Activated CD4-positive, CD25-positive, alpha-beta regulatory T cell treated with anti-CD3 and anti-CD28 coated beads, Interleukin-2, amount 50 U/mL, for 72 hours (primary cell): ENCODE data around the gene DEGS2.
"Not testable (repeated sequence)": the region's sequence is repeated elsewhere in the genome, so short reads cannot be mapped to it uniquely, and the experiment has no call there.

Source experiments
- DNase-seq: peaks from one replicate; pipeline ENCODE4 v3.0.0; 2021

Gene DEGS2

GRCh38 chr14:100178691-100179090 lies 19.2 kb upstream of the DEGS2 start:
- DNase-seq = no peak

DNA sequence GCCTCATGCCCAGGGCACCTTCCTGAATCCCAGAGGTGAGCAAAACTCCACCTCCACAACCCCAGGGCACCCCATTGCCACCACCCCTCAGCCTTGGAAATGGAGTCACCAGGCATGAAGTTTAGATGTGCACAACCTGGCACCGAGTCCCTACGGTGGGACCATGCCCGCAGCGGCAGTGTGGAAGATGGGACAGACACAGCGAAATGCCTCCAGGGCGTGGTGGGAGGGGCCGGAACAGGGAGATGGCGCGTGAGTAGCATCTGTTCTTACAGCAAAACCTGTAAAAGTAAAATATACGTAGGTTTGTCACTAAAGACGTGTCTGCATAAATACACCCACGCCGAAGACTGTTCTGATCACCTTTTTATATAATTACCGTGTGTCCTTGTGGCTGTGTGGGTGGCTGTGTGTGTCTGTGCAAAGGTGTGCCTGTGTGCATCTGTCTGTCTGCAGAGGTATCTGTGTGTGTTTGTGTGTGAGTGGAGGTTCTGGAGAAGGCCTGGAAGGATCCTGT lies 17.4 kb upstream of the DEGS2 start:
- DNase-seq = no peak

GRCh38 chr14:100173353-100173752 lies 13.9 kb upstream of the DEGS2 start:
- no peak for DNase-seq

DNA sequence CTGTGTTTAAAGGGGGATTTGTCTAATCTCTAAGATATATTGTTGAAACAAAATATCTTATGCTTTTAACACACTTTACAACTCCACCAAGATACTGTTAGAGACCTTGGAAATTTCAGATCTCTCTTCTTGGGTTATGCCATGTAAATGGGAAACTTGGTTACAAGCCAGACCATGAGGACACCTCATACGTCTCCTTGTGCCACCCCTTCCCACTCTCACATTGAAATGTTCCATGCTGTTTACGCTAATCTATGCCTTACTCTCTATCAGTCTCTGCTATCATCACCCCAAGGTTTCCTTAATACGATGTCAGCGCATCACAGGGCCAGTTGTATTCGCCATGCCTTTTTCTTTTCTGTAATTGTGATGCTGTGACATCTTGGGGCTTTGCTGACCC lies 13.4 kb upstream of the DEGS2 start:
- DNase-seq = no peak

DNA sequence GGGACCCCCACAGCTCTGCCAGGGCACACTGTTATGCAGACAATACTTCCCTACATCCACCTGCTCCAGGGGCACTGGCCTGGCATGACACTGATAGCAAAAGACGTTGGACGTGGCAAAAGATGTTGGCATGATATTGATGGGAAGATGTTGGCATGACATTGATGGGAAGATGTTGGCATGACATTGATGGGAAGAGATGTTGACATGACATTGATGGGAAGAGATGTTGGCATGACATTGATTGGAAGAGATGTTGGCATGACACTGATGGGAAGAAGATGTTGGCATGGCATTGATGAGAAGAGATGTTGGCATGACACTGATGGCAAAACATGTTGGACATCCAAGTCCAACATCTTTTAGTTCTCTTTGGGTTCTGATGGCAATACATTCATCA lies 11.4 kb upstream of the DEGS2 start:
- no peak for DNase-seq

DNA sequence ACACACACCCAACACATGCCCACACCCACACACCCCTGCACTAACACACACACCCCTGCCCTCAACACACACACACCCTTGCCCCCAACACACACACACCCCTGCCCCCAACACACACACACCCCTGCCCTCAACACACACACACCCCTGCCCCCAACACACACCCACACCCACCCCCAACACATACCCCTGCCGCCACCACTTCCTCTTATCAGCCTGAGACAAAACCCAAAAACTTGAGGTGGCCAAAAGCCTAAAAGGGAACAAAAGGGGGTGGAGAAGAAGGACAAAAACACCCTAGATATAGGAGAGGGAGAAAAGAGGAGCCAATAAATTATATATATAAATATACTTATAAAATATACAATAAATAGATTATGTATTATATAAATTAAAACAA lies 9.1 kb upstream of the DEGS2 start:
- no peak for DNase-seq

GRCh38 chr14:100165831-100166440 lies 6.5 kb upstream of the DEGS2 start:
- no peak for DNase-seq

- no peak for DNase-seq
These were observed 5.9 kb upstream of the DEGS2 start for GRCh38 chr14:100165376-100165775.

- DNase-seq = no peak
These were observed 1.1 kb upstream of the DEGS2 start for GRCh38 chr14:100160534-100160916.

DNA sequence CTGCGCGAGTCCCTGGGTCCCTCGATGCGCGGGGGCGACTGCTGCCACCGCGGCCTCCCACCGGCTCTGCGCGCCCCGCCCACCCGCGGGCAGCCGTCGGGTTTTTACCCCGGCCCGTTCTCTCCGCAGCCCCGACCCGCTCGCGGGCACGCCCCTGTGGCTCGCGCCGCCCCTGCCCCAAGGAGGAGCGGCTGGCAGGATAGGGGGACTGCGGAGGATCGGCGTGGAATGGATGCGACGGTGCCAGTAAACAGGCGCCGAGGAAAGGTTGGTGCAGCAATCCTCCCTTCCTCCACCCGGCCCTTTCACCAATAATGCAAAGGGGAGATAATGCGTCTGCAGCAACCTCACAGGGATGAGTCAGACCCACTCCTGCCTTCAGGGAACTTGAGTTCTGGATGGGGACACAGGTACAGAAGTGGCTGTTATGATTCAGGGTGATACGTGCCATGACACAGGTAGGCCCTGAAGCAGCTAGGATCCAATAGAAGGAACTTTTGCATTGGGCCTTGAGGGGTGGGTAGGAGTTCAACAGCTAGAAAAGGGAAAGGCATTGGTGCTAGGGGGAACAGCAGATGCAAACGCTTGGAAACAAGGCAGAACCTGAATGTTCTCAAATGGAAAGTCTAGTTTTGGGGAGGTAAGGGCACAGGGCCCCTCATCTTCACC lies 554 bp upstream of the DEGS2 start:
- no peak for DNase-seq

DNA sequence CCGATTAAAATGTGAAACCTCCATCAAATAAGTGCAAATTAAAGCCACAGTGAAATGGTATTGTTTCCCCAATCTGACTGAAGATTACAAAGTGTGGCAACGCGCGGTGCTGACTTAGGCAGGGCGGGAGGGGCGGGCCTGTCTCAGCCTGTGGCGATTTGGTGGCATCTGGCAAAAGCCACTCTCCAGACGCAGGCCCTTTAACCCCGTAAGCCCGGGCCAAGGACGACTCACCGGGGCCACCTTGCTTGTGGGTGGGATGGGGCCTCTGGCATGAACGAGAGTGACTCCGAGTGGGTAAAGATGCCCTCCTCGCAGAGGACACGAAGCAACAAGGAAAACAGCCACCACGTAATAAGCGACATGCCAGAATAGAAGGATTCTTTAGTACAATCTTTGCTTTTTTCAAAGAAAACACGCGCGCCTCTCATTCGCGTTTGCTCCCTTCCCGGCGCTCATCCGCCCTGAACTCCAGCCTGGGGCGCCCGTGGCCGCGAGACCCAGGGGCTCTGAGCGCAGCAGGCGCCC lies 815 bp downstream of the DEGS2 start:
- no peak for DNase-seq

- not testable (repeated sequence) for DNase-seq
These were observed 1.8 kb downstream of the DEGS2 start for GRCh38 chr14:100157548-100158232.

DNA sequence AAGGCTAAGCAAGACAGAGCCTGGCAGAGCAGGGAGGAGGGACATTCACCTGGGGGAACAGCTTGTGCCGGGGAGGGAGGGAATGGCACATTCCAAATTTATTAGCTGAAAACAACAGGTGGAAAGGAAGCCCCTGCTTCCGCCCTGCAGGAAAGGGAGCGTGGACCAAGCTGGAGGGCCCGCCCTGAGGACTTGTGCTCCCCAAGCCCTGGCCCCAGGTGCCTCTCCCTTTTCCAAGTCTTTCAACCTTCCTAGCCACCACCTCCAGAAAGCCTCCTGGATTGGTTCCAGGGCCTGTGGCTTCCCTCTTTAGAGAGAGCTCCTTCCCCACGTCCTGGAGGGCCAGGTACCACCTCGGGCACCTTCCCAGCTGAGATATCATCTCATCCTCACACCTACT lies 2.7 kb downstream of the DEGS2 start:
- DNase-seq = no peak

- no peak for DNase-seq
These were observed 3.5 kb downstream of the DEGS2 start for GRCh38 chr14:100155756-100156616.

GRCh38 chr14:100155049-100155621 lies 4.3 kb downstream of the DEGS2 start:
- DNase-seq = peak; percentile 63

DNA sequence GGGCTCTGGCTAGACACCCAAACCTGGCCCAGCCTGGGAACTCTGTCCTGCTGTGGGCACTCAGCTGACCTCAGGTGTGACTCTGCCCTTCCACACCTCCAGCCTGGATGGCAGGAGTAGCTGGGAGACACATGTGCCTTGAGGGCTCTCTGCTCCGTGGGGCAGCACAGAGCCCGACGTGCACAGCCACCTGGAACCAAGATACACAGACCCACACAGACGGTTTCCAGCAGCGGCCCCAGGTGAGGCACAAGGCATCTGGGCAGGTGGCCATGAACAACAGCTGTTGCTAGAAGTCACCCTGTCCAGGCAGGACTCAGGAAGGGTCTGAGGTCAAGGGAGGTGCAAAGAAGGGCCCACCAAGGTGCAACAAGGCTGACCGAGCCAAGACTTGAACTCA lies 5.9 kb downstream of the DEGS2 start:
- no peak for DNase-seq

GRCh38 chr14:100152091-100152490 lies 7.4 kb downstream of the DEGS2 start:
- DNase-seq = no peak

- no peak for DNase-seq
These were observed 8.4 kb downstream of the DEGS2 start for GRCh38 chr14:100150932-100151587.

- no peak for DNase-seq
These were observed 9.4 kb downstream of the DEGS2 start for GRCh38 chr14:100149851-100150611.

DNA sequence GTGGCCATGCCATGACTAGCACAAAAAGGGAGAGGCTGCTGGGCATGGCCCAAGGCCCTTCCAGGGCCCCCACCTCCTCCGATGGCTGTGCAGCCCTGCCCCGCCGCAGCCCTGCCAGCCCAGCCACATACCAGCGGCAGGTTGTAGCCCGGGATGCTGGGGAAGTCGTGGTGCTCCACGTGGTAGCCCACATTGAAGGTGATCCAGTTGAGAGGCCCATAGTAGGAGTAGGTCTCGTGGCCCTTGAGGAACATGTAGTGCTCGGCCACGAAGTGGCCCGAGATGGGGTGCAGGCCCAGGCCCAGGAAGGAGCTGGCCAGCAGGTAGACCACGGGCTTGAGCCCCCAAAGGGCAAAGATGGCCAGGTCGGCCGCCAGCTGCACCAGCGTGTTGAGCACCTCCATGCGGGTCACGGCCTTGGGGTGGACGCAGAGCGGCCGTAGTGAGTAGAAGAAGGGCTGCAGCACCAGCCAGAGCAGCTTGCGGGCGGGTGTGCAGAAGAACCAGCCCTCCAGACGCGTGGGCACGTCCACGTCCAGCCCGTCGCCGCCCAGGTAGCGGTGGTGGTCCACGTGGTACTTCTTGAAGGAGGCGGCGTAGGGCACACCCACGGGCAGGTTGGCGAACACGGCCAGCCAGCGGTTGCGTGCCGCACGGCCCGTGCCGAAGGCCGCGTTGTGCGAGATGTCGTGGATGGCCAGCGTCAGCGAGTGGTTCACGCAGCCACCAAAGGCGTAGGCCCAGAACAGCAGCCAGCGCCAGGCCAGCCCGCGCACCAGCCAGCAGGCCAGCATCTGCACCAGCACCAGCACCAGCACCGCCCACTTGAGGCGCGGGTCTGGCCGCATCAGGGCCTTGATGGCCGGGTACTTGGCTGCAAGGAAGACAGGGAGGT lies 10.4 kb downstream of the DEGS2 start:
- no peak for DNase-seq
